GM19099 (cell line): ENCODE measurements around the gene IL17RB.

Experiments
- POLR2A ChIP-seq: IDR thresholded peaks from 3 replicates; pipeline ENCODE4 v1.6.1; 2011; ENCODE audit warnings: low read depth; ENCODE audit not compliant: insufficient read length; ENCODE audit errors: extremely low read depth

Gene IL17RB

DNA sequence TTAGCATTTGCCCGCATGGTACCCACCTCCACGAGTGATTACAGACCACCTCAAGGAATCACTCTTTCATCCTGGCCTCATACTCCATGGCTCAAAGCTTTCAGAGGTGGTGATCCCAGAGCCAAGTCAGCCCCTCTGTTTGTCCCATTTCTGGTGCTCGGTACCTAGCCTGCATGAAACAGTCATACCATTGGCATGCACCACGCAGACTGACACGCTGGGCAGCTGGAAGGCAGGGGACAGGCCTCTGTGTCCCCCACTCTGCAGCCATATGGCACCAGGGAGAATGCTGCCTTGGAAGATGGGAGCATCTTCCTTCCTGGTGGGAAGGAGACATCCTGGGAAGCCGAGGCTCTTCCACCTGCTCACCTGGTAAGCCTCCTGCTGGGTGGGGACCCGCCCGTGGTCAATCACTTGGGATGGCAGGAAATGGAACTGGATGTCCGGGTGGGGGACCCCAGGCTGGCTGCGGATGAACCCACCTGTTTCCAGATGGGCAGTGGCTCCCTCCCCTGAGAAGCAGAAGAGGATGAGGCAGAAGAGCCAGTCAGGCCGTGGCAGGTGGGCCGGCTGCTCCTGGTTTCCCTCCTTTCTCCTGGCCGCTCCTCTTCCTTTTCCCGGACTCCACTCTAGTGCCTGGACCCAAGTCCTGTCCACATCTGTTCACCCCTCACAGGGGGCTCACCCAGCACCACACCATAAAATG lies 27.1 kb upstream of the IL17RB start:
- TF ChIP-seq POLR2A: no peak

DNA sequence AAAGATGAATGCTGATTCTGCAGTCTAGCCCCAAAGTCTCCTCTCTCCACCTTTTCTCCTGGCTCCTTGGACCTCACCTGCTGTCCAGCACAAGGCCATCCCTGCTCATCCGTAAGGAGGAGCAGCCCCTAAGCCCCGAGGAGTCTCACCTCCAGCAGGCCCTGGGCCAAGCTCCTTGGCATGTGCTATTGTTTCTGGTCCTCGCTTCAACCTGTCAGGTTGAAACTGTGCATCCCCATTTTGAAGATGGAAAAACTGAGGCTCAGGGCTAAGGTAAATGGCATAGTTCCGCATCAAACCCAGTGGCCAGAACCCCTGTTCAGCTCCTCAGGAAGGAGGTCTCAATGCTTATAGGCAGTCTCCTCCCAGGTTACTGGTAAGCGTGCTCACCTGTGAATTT lies 26.3 kb upstream of the IL17RB start:
- no peak for TF ChIP-seq POLR2A

DNA sequence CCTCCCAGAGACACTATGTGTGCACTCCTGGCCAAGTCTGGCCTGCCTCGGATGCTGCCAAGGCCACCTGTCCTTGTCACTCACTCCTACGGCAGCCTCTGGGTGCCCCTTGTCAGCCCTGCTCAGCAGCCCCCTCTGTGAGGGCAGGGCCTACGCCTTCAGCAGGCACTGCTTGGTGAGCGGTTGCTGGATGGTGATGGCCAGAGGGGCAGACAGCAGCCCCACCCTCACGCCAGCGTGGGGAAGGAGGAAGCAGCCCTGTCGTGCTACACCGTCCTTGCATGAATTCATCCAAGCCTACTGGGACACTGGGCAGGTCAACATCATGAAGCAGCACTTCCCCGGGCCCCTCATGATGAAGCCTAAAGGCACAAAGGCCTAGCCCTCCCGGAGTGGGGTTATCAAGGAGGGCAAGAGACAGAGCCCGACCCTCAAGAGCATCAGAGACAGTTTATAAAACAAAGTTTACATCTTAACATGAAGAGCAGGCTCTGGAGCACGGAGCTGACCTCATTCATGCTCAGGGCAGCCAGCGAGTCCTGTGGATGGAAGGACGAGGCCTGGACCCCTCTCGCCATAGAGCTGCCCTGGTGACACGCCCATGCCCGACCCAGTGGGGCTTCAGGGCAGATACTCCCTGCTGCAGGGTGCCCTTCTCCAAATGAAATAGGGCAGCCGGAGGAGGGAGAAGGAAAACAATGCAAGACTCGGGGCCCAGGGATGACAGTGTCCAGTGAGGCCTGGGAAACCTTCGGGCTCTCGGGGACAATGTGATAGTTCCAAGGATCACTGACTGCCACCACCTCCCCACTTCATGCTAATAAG lies 25.4 kb upstream of the IL17RB start:
- TF ChIP-seq POLR2A: no peak

DNA sequence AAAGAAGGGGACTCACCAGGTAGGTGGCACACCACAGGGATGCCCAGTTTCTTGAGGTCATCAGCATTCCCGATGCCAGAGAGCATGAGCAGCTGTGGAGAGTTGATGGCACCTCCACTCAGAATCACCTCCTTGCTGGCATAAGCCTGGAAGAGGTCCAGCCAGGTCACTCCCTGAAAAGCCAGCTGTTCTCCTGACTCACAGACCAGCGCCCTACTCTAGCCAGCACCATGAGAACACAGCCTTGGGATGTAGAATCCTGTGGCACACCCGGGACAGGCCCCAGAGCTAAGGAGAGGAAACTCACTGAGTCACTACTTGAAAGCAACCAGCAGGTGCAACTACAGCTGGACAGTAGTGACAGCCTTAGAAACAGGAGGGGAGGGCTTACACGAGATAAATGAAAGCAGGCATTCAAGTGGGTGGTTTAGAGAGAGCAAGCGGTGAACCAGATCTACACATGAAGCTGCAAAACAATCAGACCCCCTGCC lies 24.7 kb upstream of the IL17RB start:
- TF ChIP-seq POLR2A: no peak

DNA sequence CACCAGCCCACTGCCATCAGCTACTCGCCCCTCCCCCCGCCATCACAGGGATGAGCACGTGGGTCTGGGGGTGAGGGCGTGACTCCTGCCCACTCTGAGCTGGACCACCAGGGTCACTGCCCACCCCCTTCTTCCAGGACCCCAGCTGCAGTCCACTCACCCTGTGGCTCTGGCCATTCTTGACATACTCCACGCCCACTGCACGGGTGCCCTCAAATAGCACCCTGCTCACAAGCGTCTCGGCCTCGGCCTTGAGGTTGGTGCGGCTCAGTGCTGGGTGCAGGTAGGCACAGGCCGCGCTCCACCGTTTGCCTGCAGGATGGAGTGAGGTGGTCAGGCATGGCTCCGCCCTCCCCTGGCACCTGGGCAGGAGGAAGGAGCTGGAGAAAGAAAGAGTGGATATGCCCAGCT lies 24.0 kb upstream of the IL17RB start:
- TF ChIP-seq POLR2A: no peak

DNA sequence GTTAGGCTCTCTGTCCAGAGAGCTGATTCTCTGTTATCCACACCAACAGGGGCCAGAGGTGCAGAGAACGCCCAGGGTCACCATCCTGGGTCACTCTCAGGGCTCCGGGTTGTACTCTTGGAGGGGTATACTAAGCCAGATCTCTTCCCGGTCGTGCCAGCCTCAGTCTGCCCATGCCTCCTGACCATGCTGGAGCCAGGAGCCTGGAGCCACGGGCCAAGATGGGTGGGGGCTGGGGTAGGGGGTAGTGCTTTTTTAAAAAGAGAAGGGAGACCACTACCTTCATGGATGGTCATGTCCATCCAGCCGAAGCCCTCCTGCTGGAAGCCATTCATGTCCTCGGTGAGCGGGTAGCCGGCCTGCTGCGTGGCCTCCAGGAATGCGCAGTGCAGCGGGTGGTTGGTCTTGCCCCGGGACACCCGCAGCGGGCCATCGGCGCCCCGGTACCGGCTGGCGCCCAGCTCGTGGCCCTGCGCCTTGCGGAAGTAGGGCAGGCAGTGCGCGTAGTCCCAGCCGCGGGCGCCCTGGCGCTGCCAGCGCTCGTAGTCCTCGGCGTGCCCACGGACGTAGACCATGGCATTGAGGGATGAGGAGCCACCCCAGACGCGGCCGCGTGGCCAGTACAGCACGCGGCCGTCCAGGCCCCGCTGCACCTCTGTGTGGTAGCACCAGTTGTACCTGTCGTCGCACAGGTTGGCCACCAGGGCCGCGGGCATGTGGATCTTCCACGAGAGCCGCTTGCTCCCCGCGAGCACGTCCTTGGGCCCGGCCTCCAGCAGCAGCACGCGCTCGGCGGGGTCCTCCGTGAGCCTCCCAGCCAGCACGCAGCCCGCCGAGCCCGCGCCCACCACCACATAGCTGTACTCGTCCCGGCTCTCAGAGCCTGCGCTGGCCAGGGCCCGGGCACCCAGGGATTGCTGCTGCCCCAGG lies 23.1 kb upstream of the IL17RB start:
- TF ChIP-seq POLR2A: no peak

DNA sequence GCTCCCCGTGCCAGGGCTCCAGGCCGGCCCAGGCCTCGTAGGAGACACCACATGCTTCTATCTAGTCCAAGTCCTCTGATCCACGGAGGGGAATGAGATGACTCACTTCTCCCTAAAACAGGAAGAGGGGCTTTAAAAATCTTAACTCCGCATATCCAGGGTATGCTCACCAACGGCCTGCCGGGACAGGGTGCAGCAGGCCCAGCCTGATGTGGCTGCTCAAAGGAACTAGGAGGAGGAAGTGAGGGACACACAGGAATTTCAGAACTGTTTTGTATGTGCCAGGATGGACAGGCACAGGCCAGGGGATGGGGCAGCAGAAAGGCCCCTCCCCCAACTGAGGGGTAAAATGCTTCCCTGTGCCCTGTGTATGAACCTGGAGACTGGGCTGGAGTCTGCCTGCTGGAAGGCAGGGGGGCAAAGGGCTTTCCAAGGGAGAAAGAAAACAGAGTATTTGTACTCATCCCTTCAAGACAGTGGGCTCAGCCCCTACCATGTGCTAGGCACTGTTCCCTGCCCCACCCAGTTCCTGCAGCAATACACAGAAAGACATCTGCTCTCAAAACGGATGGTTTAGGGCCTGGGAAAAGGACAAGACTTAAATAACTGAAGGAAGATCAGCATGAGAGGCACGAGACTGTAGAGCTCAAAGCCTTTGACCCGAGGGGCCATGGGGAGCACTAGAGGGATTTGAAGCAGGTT lies 22.3 kb upstream of the IL17RB start:
- no peak for TF ChIP-seq POLR2A

DNA sequence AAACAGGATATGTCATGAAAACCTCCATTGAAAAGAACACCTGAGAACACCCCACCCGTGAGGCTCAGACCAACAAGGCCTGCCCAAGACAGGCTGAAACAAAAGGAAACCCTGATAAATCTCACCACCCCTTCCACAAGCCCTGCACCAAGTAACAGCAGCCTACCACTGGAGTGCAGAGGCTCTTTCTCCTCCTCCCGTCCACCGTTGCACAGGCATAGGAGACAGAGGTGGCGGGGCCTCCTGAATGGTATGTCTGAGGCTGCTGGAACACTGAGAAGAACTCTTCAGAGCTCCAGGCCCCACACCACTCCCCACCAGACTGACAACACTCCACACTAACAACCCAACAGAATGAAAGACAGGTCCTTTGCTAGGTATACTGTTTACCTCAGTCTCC lies 21.6 kb upstream of the IL17RB start:
- TF ChIP-seq POLR2A: no peak

DNA sequence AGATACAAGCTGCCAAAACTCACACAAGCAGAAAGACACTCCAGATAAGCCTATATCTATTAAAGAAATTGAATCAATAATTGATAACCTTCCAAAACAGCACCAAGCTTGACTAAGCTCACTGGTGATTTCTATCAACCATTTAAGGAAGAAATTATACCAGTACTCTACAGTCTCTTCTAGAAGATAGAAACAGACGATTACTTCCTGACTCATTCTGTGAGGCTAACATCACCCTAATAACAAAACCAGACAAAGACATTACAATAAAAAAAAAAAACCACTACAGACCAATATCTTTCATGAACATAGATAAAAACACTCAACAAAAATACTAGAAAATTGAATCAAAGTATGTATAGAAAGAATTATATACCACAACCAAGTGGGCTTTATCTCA lies 20.3 kb upstream of the IL17RB start:
- TF ChIP-seq POLR2A: no peak

DNA sequence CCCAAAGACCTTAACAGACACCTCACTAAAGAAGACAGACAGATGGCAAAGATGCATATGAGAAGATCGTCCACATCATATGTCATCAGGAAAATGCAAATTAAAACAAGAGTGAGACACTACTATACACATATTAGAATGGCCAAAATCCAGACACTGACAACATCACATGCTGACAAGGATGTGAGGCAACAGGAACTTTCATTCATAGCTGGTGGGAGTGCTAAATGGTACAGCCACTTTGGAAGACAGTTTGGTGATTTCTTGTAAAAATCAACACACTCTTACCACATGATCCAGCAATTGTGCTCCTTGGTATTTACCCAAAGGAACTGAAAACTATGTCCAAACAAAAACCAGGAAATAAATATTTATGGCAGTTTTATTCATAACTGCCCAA lies 17.8 kb upstream of the IL17RB start:
- no peak for TF ChIP-seq POLR2A

DNA sequence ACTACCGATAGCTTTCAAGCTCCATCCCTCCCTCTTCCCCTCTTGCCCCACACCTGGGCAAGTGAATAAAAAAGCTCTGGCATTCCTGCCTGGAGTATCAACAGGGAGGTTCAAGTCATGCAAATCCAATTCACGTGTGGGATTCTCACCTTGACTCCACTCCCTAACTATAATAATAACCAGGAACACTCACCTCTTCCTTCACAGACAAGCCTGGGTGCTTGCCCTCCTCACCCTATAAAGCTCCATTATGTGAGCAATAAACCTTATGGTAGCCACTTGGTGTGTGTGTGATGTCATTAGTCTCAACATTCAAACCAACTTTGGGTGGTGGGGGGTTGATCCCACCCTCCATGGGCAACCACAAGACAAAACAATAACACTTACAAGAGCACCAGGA lies 16.8 kb upstream of the IL17RB start:
- no peak for TF ChIP-seq POLR2A

DNA sequence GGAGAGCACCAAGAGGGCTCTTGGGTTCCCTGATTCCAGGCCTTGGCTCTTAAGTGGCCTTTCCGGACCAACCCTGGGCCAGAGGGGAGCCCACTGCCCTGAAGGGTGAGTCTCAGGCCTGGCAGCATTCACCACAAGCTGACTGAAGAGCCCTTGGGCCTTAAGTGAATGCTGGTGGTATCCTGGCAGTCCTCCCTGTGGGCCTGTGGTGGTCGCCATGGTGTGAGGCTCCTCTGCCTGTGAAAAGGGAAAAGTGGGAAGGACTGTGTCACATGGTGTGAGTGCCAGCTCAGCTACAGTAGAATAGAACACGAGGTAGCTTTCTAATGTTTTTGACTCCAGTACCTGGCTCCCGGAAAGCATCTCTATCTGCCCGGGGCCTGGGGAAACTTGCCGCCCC lies 15.4 kb upstream of the IL17RB start:
- no peak for TF ChIP-seq POLR2A

DNA sequence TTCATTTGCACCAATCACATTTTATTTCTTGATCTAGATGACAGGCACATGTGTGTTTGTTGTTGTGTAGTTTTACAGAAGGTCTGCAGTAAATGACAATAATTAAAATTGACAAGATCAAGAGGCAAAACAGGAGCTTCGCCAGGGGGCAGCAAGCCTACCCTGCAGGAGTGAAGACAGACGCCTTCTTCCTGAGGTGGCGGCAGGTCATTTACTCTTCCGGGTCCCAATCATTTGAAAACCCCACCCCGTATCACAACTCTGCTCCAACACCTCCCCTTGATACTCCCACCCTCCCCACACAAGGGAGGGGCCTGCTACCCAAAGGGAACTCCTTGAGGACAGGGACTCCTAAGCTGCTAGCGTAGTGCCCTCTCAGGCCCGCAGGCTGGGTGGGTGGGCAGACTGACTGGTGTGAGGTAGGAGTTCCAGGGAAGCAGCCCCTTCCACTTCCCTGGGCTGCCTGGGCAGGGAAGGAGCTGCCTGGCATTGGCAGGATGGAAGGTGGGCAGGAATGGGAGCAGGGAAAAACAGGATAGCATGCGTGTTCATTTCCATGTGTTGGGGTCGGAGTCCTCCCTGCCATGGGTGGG lies 13.2 kb upstream of the IL17RB start:
- TF ChIP-seq POLR2A: no peak

DNA sequence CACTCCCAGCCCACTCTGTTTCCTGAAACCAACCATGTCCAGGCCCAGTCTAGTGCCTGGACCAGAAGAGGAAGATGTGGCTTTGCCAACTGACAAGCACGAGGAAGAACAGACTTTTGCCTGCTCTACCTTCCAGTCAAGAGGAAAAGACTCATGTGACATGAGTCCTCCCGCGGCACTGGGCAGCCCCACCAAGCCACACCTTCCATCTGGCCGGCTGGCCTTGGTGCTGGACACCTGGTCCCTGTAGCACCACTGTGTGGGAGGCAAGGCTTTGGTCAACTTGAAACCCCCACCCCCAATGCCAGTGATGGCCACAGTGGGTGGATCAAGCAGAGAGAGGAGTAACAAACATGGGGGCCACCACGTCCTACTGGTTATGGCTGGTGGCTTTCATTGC lies 12.7 kb upstream of the IL17RB start:
- no peak for TF ChIP-seq POLR2A
